ENCODE measurements around the gene SOWAHB. TPM values are rescaled to one million over a fixed set of nuclear protein-coding genes. Genes with fewer than 3 reads are reported as not detected.
"Not testable (repeated sequence)": the region's sequence is repeated elsewhere in the genome, so short reads cannot be mapped to it uniquely, and the experiment has no call there.

Gene SOWAHB
- total RNA-seq, 2 donors from 2014 or later = 23.7 to 25.5 TPM

DNA sequence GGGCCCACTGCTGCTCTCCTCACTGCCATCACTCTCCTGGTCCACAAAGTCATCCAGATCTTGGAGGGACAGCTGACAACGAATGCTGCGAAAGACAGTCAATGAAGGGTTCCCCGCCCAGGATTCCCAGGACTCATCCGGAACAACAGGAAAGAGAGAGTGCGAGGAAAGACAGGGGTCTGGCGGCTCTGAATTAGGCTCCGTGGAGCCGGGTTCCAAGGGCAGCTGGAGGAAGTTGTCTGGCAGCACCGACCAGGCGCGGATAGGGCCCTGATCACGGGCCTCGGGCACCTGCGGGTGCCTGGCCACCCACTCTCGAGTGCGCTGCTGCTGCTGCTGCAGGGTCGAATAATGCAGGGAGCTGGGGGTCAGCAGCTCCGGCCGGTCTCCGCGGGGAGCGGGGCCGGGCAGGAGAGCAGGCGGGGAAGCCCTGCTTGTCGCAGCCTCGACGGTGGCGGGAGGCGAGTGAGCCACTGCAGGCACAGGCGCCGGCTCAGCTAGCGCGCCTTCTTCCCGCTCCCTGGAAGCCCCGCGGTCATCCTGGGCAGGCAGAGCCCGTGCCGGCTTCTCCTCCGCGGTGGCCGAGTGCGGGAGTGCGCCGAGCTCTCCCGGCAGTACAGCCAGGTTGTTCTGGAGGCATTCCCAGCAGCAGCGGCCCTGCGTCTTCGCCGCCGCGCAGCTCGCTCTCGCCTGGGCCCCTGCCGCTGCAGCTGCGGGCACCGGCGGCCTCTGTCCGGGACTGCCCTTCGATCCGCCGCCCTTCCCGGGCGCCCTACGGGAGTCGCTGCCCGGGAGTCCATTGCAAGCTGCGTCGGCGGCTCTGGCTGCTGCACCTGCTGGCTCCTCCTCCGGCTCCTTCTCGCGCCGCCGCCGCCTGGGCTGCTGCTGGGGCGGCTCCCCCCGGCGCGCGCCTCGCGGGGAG is 1.1 kb downstream of the SOWAHB start:
- peak in 1 of 2 donors; percentile 75 for DNase-seq
- peak; percentile 68 for ATAC-seq
- intact Hi-C loops (cut with DNase I, micrococcal nuclease) = no loop called here

- ATAC-seq (no peak), DNase-seq (no peak)
- intact Hi-C loops (cut with DNase I, micrococcal nuclease) = no loop called here
Observed at GRCh38 chr4:76896048-76896447, 1.9 kb downstream of the SOWAHB start.

- intact Hi-C loops (cut with DNase I, micrococcal nuclease) = no loop called here
- no peak for ATAC-seq
- no peak for DNase-seq
Observed at GRCh38 chr4:76895619-76896018, 2.3 kb downstream of the SOWAHB start.

- no peak for DNase-seq
- no peak for ATAC-seq
- intact Hi-C loops (cut with DNase I, micrococcal nuclease) = no loop called here
Observed at GRCh38 chr4:76894537-76895255, 3.2 kb downstream of the SOWAHB start.

DNA sequence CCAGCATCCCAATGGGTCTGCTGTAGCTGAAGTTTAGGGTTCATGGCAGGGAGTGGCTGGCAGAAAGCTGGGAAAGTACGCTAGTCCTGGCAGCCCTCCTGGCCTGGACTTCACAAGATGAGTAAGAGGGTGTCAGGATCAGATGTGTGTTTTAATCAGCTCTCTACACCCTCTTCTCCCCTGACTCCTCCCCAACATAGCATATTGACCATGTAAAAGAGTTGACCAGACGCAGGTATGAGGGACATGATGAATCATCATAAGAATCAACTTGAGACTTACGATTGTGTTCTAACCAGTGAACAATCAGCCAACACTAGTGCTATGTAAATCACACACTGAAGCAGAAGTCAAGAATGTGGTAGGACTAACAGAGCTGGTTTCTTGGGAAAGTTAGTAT is 5.3 kb downstream of the SOWAHB start:
- peak; percentile 3 for ATAC-seq
- no peak for DNase-seq
- intact Hi-C loops (cut with DNase I, micrococcal nuclease) = no loop called here

GRCh38 chr4:76892001-76892400 is 5.9 kb downstream of the SOWAHB start:
- intact Hi-C loops (cut with DNase I, micrococcal nuclease) = no loop called here
- DNase-seq (no peak), ATAC-seq (no peak)

- ATAC-seq (no peak), DNase-seq (no peak)
Observed at GRCh38 chr4:76886848-76887441, 11.0 kb downstream of the SOWAHB start.

DNA sequence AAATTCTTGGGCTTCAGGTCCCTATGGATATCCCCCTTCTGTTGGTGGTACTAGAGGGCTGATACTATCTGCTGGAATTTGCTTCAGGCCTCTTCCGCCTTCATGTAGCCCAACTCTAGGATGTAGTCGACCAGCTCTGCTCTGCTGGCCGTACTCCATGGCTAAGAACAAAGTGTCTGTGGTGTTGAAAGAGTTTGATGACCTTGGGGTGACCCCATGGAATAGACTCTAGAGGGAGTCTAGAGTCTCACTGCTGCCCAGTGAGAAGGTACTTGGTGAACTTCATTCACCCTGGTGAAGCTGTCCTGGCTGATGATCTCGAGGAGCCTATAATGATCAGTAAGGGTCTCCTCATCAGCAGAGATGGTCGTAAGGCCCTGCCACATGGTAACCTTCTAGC is 11.7 kb downstream of the SOWAHB start:
- ATAC-seq (no peak), DNase-seq (no peak)
- intact Hi-C loops (cut with DNase I, micrococcal nuclease) = no loop called here

More at GRCh38 chr4:76886848-76887441, 11.0 kb downstream of the SOWAHB start:
- intact Hi-C loops (cut with DNase I, micrococcal nuclease) = no loop called here

DNA sequence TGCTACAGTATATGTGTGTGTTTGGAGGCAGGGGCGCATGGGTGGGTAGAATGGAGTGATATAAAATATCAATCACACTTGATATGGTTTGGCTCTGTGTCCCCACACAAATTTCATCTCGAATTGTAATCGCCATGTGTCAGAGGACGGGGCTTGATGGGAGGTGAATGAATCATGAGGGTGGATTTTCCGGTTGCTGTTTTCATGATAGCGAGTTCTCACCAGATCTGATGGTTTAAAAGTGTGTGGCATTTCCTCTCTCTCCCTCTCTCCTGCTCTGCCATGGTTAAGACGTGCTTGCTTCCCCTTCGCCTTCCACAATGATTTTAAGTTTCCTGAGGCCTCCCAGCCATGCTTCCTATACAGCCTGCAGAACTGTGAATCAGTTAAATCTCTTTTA is 14.8 kb downstream of the SOWAHB start:
- ATAC-seq (no peak), DNase-seq (no peak)
- intact Hi-C loops (cut with DNase I, micrococcal nuclease) = no loop called here

DNA sequence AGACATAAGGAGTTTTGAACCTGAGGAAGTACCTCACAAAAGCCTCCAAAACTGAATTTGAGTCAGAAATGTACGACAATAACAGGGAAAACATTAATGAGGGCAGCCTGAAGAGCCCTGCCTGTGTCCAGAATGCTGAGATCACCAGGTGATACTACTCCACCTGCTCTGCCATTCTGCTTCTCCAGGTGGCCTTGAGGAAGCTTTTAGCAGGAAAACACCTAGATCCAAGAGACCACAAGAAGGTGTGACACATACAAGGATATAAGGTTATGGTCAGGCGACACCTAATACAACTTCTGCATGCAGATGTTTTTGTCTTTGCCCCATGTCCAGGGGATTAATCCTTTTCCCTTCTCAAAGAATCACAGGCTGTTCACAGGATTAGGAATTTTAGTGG is 15.3 kb downstream of the SOWAHB start:
- intact Hi-C loops (cut with DNase I, micrococcal nuclease) = no loop called here
- ATAC-seq (peak; percentile 54), DNase-seq (no peak)

- ATAC-seq = peak; percentile 99
- DNase-seq = peak; percentile 54 to 87
- intact Hi-C loops (cut with DNase I, micrococcal nuclease) = no loop called here
Observed at GRCh38 chr4:76881375-76881774, 16.6 kb downstream of the SOWAHB start.

DNA sequence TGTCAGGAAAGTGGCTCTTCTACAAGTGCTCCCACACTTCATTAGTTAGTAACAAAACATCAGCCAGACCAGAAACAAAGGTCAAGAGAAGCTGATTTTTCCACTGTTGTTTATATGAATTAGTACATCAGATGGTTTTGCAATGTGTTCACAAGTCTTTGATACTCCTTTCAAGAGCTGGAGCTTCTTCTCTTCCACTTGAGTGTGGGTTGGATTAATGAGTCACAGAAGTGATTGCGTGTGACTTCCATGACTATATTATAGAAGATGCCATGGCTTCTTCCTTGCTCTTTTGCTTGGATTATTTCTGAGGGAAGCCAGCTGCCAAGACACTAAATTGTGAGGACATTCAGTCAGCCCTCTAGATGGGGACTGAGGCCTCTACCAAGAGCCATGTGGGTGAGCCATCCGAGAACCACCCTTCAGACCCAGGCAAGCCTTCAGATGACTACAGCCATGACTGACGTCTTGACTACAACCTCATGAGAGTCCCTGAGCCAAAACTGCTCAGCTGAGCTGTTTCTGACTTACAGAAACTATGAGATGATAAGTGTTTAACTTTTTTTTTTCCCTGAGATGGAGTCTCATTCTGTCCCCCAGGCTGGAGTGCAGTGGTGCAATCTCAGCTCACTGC is 18.1 kb downstream of the SOWAHB start:
- intact Hi-C loops (cut with DNase I, micrococcal nuclease) = no loop called here
- DNase-seq (no peak), ATAC-seq (no peak)

DNA sequence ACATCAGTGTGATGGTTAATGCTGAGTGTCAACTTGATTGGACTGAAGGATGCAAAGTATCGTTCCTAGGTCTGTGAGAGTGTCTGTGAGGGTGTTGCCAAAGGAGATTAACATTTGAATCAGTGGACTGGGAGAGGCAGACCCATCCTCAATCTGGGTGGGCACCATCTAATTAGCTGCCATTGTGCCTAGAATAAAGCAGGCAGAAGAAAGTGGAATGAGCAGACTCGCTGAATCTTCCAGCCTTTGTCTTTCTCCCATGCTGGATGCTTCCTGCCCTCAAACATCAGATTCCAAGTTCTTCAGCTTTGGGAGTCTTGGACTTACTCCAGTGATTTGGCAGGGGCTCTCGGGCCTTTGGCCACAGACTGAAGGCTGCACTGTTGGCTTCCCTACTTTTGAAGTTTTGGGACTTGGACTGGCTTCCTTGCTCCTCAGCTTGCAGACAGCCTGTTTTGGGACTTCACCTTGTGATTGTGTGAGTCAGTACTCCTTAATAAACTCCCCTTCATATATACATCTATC is 19.2 kb downstream of the SOWAHB start:
- intact Hi-C loops (cut with DNase I, micrococcal nuclease); DNase-seq; ATAC-seq: not testable (repeated sequence)

GRCh38 chr4:76874176-76874575 is 23.8 kb downstream of the SOWAHB start:
- ATAC-seq (peak; percentile 50), DNase-seq (no peak)
- intact Hi-C loops (cut with DNase I, micrococcal nuclease) = no loop called here

DNA sequence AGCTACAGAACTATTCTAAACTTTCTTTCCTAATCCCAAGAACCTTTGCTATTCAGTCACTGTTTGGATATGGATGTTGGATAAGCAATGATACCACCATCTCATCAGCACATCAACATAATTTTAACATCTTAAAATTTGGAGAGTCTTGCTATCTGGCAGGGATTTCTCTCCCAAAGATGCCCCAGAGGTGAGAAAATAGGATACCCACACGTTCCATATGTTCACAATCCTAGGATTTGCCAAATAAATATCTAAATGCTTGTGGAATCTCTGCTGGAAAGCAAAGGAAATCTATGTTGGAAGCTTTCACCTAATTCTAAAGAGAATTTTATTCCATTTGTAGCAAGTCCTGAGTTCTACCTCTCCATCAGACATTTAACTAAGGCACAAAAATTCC is 24.4 kb downstream of the SOWAHB start:
- intact Hi-C loops (cut with DNase I, micrococcal nuclease) = no loop called here
- DNase-seq (no peak), ATAC-seq (no peak)

DNA sequence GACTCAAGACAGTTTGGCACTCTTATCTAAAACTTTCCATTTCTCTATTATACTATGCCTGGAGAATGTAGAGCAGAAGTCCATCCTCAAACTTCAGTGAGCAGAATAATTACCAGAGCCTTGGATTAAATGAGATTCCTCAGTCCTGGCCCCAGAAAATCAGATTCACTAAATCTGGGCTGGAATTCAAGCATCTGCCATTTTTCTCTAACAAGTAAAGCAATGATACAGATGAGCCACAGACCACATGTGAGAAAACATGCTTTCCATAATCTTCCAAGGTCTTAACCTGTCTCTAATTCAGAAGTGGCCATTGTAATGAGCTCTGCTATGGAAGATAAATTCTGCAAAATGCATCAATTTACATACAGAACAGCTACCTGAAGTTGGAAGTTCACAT is 25.4 kb downstream of the SOWAHB start:
- intact Hi-C loops (cut with DNase I, micrococcal nuclease) = no loop called here
- no peak for DNase-seq
- no peak for ATAC-seq

GRCh38 chr4:76868780-76869179 is 29.2 kb downstream of the SOWAHB start:
- DNase-seq = peak in 1 of 2 donors; percentile 55
- ATAC-seq = peak; percentile 54

DNA sequence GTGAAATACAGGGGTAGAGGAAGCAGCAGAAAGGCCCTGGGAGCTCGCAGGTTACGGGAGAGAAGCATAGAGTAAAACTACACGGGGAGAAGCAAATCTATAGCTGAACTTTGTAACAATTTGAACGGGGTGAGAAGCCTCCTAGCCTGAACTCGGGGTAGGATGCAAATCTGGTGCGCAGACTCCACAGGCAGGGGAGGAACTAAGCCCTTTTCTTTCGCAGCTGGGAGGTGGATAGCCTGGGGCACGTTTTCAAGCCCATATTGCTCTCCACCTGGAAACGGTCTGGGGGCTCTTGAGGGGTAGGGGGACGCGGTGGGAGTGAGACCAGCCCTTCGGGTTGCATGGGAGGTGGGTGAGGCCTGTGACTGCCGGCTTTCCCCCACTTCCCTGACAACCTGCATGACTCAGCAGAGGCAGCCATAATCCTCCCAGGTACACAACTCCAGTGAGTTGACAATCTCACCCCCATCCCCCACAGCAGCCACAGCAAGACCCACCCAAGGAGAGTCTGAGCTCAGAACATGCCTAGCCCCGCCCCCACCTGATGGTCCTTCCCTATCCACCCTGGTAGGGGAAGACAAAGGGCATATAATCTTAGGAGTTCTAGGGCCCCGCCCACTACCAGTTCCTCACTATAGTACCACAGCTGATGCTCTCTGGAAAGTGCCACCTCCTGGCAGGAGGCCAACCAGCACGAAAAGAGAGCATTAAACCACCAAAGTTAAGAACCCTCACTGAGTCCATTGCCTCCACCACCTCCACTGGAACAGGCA is 29.9 kb downstream of the SOWAHB start:
- intact Hi-C loops (cut with DNase I, micrococcal nuclease) = no loop called here
- DNase-seq (peak; percentile 92 to 96), ATAC-seq (peak; percentile 88)

More at GRCh38 chr4:76868780-76869179, 29.2 kb downstream of the SOWAHB start:
- intact Hi-C loops (cut with DNase I, micrococcal nuclease) = not testable (repeated sequence)
